Esophagus muscularis mucosa (tissue), 3 donors: ENCODE data around the gene UGDH.

Experiments
- POLR2A ChIP-seq: fragments of 450-650 bp; IDR thresholded peaks from one replicate; pipeline ENCODE4 v1.6.1; 2017; ENCODE audit warnings: antibody characterized with exemption, moderate library complexity, mild to moderate bottlenecking, low read depth
- TF ChIP-seq, protein P1 (sequence below), 3 experiments: fragments of 200-600 bp in 2 of 3; fragments of 450-650 bp in 1 of 3; sonication (generic) in 2 of 3; IDR thresholded peaks; one replicate each; pipeline ENCODE4 v1.5.1; 2017 to 2019; ENCODE audit warnings: antibody characterized with exemption in 3 of 3, mild to moderate bottlenecking in 2 of 3, moderate library complexity in 1 of 3

DNA sequence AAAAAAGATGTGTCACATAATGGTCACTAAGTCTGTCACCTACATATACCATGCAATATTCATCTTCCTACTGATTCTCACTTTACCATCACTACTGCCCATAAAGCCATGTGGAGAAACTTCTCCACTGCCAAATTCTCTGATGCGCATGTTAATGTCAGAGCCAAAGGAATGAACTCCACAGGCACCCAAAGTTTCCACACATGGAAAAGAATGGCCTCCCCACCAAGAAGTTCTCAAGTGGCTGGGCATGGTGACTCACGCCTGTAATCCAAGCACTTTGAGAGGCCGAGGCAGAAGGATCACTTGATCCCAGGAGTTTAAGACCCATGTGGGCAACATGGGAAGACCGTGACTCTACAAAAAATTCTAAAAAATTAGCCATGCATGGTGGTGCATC, 43.8 kb upstream of the UGDH start:
- TF ChIP-seq, protein P1, sequence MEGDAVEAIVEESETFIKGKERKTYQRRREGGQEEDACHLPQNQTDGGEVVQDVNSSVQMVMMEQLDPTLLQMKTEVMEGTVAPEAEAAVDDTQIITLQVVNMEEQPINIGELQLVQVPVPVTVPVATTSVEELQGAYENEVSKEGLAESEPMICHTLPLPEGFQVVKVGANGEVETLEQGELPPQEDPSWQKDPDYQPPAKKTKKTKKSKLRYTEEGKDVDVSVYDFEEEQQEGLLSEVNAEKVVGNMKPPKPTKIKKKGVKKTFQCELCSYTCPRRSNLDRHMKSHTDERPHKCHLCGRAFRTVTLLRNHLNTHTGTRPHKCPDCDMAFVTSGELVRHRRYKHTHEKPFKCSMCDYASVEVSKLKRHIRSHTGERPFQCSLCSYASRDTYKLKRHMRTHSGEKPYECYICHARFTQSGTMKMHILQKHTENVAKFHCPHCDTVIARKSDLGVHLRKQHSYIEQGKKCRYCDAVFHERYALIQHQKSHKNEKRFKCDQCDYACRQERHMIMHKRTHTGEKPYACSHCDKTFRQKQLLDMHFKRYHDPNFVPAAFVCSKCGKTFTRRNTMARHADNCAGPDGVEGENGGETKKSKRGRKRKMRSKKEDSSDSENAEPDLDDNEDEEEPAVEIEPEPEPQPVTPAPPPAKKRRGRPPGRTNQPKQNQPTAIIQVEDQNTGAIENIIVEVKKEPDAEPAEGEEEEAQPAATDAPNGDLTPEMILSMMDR (IDR thresholded peaks at IDR 0.05), result no peak
- TF ChIP-seq POLR2A, result no peak
